ENCODE measurements around the gene TAGAP.

The TAGAP gene

DNA sequence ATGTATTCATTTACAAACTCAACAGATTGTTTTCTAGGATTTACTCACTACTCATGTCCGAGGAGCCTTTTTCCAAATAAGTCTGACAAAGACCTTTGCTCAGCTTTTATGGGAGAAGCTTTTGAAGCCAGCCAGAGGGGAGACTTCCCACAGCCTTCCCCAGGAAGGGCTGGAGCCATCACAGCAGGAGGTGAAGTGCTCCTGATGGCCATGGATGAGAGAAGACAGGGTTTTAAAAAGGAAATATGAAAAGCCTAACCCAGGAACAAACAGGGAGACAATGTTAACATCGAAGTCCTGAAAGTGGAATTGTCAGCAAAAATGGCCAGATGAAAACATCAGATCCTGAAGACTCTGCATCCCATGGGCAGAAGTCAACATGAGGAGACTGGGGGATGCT lies 11.6 kb upstream of the TAGAP start:
- DNase-seq (ENCODE audit: low spot score) = no peak

DNA sequence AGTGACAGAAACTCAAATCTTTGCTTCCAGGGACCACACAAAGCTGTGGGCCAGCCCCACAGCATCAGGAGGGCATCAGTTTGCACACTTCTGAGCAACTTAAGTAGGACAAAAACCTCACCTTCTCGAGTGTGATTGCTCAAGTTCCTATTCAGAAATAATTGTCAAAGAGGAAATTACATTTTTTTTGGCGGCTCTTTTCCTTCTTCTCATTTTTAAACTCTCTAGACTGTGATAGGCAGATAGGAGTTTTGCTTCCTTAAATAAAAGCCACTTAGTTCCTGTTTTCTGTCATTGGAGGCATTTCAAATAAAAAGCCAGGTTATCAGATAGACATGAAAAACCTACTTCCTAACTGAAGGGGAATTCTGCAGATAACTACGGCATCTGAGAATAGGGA lies 11.2 kb upstream of the TAGAP start:
- TF ChIP-seq, protein P1, sequence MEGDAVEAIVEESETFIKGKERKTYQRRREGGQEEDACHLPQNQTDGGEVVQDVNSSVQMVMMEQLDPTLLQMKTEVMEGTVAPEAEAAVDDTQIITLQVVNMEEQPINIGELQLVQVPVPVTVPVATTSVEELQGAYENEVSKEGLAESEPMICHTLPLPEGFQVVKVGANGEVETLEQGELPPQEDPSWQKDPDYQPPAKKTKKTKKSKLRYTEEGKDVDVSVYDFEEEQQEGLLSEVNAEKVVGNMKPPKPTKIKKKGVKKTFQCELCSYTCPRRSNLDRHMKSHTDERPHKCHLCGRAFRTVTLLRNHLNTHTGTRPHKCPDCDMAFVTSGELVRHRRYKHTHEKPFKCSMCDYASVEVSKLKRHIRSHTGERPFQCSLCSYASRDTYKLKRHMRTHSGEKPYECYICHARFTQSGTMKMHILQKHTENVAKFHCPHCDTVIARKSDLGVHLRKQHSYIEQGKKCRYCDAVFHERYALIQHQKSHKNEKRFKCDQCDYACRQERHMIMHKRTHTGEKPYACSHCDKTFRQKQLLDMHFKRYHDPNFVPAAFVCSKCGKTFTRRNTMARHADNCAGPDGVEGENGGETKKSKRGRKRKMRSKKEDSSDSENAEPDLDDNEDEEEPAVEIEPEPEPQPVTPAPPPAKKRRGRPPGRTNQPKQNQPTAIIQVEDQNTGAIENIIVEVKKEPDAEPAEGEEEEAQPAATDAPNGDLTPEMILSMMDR (IDR thresholded peaks at IDR 0.05; ENCODE audit: extremely low read depth, missing control alignments) = no peak
- peak; percentile 16 for DNase-seq (ENCODE audit: low spot score)

More for the DNA sequence above, 11.6 kb upstream of the TAGAP start:
- TF ChIP-seq, protein P1 (IDR thresholded peaks at IDR 0.05; ENCODE audit: extremely low read depth, missing control alignments) = no peak

DNA sequence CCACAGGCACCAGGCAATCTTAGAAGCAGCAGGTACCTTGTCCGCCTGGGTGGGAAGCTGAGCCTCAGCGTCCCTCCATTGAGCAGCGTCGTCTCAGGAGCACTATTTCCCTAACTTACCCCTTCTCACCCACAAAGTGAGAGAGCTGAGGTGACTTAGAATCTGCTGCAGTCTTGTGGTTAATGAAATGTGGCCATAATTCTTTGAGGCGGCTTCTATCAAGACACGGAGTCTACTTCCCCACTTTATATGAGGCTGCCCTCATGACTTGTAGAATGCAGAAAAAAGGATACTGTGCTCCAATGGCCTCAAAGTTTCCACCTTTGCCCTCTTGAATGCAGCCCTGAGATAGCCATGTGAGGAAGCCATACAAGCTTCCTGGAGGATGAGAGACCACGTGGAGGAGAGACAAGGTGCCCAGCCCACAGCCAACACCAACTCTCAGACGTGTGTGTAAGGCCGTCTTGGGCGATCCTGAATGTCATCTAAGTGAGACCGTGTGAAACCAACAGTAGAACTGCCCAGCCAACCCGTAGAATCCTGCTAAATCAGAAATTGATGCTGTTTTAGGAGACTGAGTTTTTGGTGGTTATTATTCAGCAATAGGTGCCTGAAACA lies 9.1 kb upstream of the TAGAP start:
- TF ChIP-seq, protein P1 (IDR thresholded peaks at IDR 0.05; ENCODE audit: extremely low read depth, missing control alignments) = no peak
- DNase-seq (ENCODE audit: low spot score) = no peak

DNA sequence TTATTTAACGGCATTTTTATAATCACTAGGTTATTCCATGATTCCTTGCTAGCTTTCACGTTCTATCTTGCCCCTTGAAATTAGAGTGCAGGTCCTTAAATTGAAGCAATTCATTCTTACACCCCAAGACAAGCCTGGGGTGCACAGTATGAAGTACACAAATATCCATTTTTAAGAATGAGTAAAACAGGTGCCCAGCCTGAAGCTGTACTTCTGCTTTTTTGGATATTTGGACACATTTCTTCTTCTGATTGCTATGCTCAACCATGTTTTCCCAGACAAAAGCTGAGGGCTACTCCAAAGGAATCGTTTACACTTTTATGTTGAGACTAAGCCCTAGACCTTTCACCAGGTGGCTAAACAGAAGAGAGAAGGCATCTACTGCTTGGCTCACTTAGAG lies 7.9 kb upstream of the TAGAP start:
- TF ChIP-seq, protein P1 (IDR thresholded peaks at IDR 0.05; ENCODE audit: extremely low read depth, missing control alignments) = no peak
- DNase-seq (ENCODE audit: low spot score) = no peak

DNA sequence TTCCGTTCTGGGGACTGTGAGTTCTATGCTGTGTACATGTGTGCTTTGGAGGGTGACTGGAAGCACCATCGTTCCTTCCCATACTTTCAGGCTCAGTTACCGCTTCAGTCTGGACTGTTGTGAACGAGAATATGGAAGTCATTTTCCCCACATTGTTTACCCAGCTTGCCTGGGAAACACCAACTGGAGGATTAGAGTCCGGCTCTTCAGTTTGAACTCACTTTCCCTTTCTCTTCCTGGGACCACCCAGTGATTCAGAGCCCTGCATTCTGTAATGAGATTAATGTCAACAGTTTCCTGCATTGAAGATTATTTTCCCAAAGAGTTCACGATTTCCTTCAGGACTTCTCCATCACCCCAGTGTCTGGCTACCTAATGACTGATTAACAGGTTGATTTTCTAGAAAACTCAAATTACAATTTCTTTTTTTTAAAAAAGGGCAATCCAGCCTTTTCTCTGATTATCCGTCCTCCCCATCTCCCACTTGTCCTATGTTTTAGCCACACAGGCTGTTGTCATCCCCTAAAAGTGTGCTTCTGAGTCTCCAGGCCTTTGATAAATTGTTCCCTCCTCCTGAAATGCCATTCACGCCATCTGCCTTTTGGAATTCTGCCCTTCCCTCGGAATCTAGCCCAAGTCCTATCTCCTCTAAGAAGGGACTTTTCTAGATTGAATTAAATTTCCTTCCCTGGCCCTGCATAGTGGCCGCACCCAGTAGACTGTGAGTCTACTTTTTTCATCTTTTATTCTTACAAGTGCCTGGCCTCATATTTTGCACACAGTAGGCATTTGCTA lies 3.3 kb upstream of the TAGAP start:
- TF ChIP-seq, protein P1 (IDR thresholded peaks at IDR 0.05; ENCODE audit: extremely low read depth, missing control alignments) = no peak
- DNase-seq (ENCODE audit: low spot score) = no peak

DNA sequence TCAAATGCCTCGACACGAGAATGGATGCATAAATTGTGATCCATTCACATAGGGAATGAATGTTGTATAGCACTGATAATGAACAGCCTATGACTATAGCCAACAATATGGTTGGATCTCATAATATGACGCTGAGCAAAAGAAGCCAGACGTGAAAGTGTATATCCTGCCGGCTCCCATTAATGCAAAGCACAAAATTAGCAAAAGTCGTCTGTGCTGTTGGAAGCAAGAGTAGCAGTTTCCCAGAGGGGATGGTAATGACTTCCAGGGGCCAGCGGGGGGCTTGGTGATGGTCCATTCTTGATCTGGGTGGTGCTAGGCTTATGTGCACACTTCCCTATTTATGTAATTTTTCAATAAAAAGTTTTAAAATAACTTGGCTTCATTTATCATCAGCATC lies 1.0 kb upstream of the TAGAP start:
- TF ChIP-seq, protein P1 (IDR thresholded peaks at IDR 0.05; ENCODE audit: extremely low read depth, missing control alignments) = no peak
- no peak for DNase-seq (ENCODE audit: low spot score)

DNA sequence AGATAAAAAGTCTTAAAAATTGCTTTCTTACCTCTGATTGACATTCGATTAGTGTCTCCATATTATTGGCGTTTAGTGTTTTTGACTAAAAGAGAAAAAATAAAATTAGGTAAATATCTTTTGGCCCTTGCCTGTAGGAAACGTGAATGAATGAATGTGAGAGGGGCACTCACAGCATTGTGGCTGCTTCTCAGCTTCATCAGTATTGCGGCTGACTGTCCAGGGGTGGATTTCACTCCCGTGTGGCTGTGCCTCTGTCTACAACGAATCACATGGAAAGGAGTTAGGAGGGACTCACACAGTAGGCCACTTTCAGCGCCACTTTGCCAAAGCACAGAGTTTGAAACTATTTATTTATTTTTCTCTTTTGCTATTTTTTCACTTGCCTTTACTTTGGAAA lies 844 bp downstream of the TAGAP start:
- no peak for DNase-seq (ENCODE audit: low spot score)
- TF ChIP-seq, protein P1 (IDR thresholded peaks at IDR 0.05; ENCODE audit: extremely low read depth, missing control alignments) = no peak
